GM12878 (cell line): Measurements from ENCODE around the gene RXFP3. TPM values are rescaled to one million over a fixed set of nuclear protein-coding genes. Genes with fewer than 3 reads are reported as not detected.

ENCODE experiments used
- ATAC-seq: fragments of 200-7000 bp; cut with Tn5 transposase; 3 replicates; pipeline ENCODE4 v1.9.1; 2020; ENCODE audit warnings: mild to moderate bottlenecking, moderate library complexity
- BruUV-seq: library from RNA; stranded (reverse); fragments of 400-500 nt; replicated peaks from 2 replicates; lab custom pipeline; 2021; lab: Mats Ljungman, UMichigan
- CTCF ChIA-PET: fragments of 300-600 bp; sonication (Branson Sonifier 250); formaldehyde crosslinking; extraction: SDS; loops from one replicate; lab custom pipeline; 2021; ENCODE audit warnings: inconsistent platforms; lab: Yijun Ruan, JAX
- POLR2A ChIA-PET: fragments of 350-600 bp; formaldehyde crosslinking; extraction: SDS; loops from one replicate; lab custom pipeline; 2021; ENCODE audit warnings: inconsistent platforms; lab: Charles Lee
- RAD21 ChIA-PET: fragments of 300-600 bp; sonication (Branson Sonifier 250); formaldehyde crosslinking; loops from one replicate; lab custom pipeline; 2023; ENCODE audit warnings: antibody characterized with exemption; ENCODE audit not compliant: unreplicated experiment; lab: Charles Lee
- SMC1A ChIA-PET: fragments of 300-600 bp; sonication (Branson Sonifier 250); formaldehyde crosslinking; loops from one replicate; lab custom pipeline; 2023; ENCODE audit not compliant: unreplicated experiment, uncharacterized antibody; lab: Charles Lee
- DNase-seq: peaks from one replicate; pipeline ENCODE4 v3.0.0-alpha.2; 2011; ENCODE audit warnings: low read depth, low spot score
- FAIRE-seq: peaks from 3 replicates; lab custom pipeline; 2011; peaks lifted over from hg19 to GRCh38; lab: Jason Lieb, UNC
- H2AFZ ChIP-seq: 2 replicates; pipeline ENCODE4 v1.6.0; 2011; ENCODE audit warnings: low read depth, low read length, control low read depth; ENCODE audit not compliant: control insufficient read depth
- H3K27ac ChIP-seq: 2 replicates; pipeline ENCODE4 v1.5.1; 2011; ENCODE audit warnings: control low read depth; ENCODE audit not compliant: control insufficient read depth, insufficient read depth
- H3K27me3 ChIP-seq, 2 experiments: replicated peaks in 1 of 2; 2 replicates each; pipeline versions ENCODE4 v1.6.0 to v1.6.1; 2011; ENCODE audit warnings: low read length in 1 of 2; ENCODE audit not compliant: control insufficient read depth in 2 of 2, insufficient read depth in 2 of 2
- H3K36me3 ChIP-seq, 2 experiments: 2 replicates each; pipeline ENCODE4 v1.5.1; 2011; ENCODE audit warnings: low read length in 1 of 2; ENCODE audit not compliant: control insufficient read depth in 2 of 2, insufficient read depth in 2 of 2
- H3K4me1 ChIP-seq: 2 replicates; pipeline ENCODE4 v1.6.1; 2011; ENCODE audit warnings: mild to moderate bottlenecking, low read length, moderate library complexity, mixed read lengths; ENCODE audit not compliant: control insufficient read depth, insufficient read depth
- H3K4me2 ChIP-seq: 2 replicates; pipeline ENCODE4 v1.6.0; 2011; ENCODE audit warnings: control low read depth; ENCODE audit not compliant: control insufficient read depth, insufficient read depth
- H3K4me3 ChIP-seq: fragments of 200-600 bp; sonication (generic); 2 replicates; pipeline ENCODE4 v1.5.1; 2016
- H3K79me2 ChIP-seq: 2 replicates; pipeline ENCODE4 v1.6.0; 2011; ENCODE audit warnings: low read length; ENCODE audit not compliant: control insufficient read depth, insufficient read depth
- H3K9ac ChIP-seq: 2 replicates; pipeline ENCODE4 v1.8.0; 2011; ENCODE audit warnings: low read length, control low read depth, mixed read lengths; ENCODE audit not compliant: control insufficient read depth, insufficient read depth
- H3K9me3 ChIP-seq: replicated peaks from 3 replicates; pipeline ENCODE4 v1.5.1; 2011; ENCODE audit warnings: mild to moderate bottlenecking, low read length; ENCODE audit not compliant: control insufficient read depth, insufficient read depth
- H4K20me1 ChIP-seq: 2 replicates; pipeline ENCODE4 v1.6.0; 2011; ENCODE audit not compliant: control insufficient read depth, insufficient read depth
- BCLAF1 ChIP-seq: fragments of 450-650 bp; IDR thresholded peaks from 2 replicates; pipeline ENCODE4 v1.6.1; 2017; ENCODE audit warnings: antibody characterized with exemption, mild to moderate bottlenecking, moderate library complexity
- IKZF1 ChIP-seq: fragments of 450-650 bp; conservative IDR thresholded peaks from 2 replicates; pipeline ENCODE4 v1.6.1; 2017; ENCODE audit warnings: antibody characterized with exemption, mild to moderate bottlenecking
- IRF5 ChIP-seq: fragments of 450-650 bp; IDR thresholded peaks from 2 replicates; pipeline ENCODE4 v1.6.1; 2017; ENCODE audit warnings: borderline replicate concordance
- MTA2 ChIP-seq: fragments of 450-650 bp; IDR thresholded peaks from 2 replicates; pipeline ENCODE4 v1.6.1; 2016; ENCODE audit warnings: low read depth, mild to moderate bottlenecking, moderate library complexity
- TAF1 ChIP-seq: IDR thresholded peaks from 2 replicates; pipeline ENCODE4 v1.6.1; 2011; ENCODE audit warnings: mild to moderate bottlenecking, low read depth, low read length, borderline replicate concordance
- ZBED1 ChIP-seq: IDR thresholded peaks from 2 replicates; pipeline ENCODE4 v1.6.1; 2016; ENCODE audit warnings: borderline replicate concordance
- ZBTB11 ChIP-seq: fragments of 450-650 bp; formaldehyde crosslinking; IDR thresholded peaks from 2 replicates; pipeline ENCODE4 v1.5.0; 2022; ENCODE audit warnings: mild to moderate bottlenecking, missing genetic modification characterization
- WGBS: methylation state at CpG from one replicate; pipeline ENCODE4 v1.1.6; 2016; ENCODE audit warnings: low lambda C conversion rate; ENCODE audit not compliant: insufficient replicate concordance, insufficient coverage; ENCODE audit errors: missing lambda C conversion rate; 5-methylcytosine and 5-hydroxymethylcytosine counted together
- in situ Hi-C: fragments of 300-500 bp; cut with MboI; formaldehyde crosslinking; loops from 9 replicates; pipeline ENCODE4 v1.14.3; 2018; ENCODE audit warnings: mixed read lengths
- intact Hi-C: fragments of 100-400 bp; cut with micrococcal nuclease; formaldehyde crosslinking; loops from one replicate; pipeline ENCODE4 v1.14.2; 2022; ENCODE audit not compliant: unreplicated experiment
- polyA plus RNA-seq, 11 experiments: library from polyadenylated mRNA; depleted of rRNA in 4 of 11; unstranded in 6 of 11; stranded (reverse) in 5 of 11; fragments of >200 nt; fragmentation: Nextera tagmentation in 4 of 11; fragmentation: Illumina TruSeq in 1 of 11; extraction: Ambion mirVana in 4 of 11; extraction: Trizol in 1 of 11; gene quantifications; 1 replicate in 1 of 11; 2 replicates in 10 of 11; pipeline versions ENCODE4 v1.2.1 to v1.2.3, GENCODE V29; 2011 to 2016; ENCODE audit warnings: inconsistent platforms in 2 of 11, missing spikeins in 2 of 11, low read depth in 1 of 11
- total RNA-seq, 4 experiments: library from RNA; depleted of rRNA in 3 of 4; stranded (reverse); fragments of >200 nt in 3 of 4; fragmentation: Illumina TruSeq in 1 of 4; extraction: Trizol in 1 of 4; gene quantifications; 2 replicates each; pipeline versions ENCODE4 v1.2.1 to v1.2.3, GENCODE V29; 2013 to 2021

The RXFP3 gene
- total and polyA plus RNA-seq, 10 of the 15 experiments (the other 5 are each of a cell fraction or from before 2014, with no cell fraction given) = 0.03 to 0.06 TPM; not detected in 8

GRCh38 chr5:33966805-33967204 is 30.6 kb downstream of the RXFP3 start:
- intact Hi-C loops (no loop called here), in situ Hi-C loops (no loop called here)
- no peaks in the 10 kb centered on the region for H3K9me3 ChIP-seq
- no peaks in the 10 kb centered on the region for H3K27me3 ChIP-seq
- no peaks in the 10 kb centered on the region for H4K20me1 ChIP-seq
- SMC1A ChIA-PET = interaction anchor here (1.3 to 1.9 kb wide), 3 partner anchors 10 to 531 kb away, joined by 3 to 4 read pairs (median 4); no protein-coding TSS in a partner anchor
- H2AFZ ChIP-seq = no peak overlapping the region
- H3K4me1 ChIP-seq = no peaks in the 10 kb centered on the region
- H3K27ac ChIP-seq = no peak overlapping the region
- CTCF ChIA-PET = interaction anchor here (1.0 to 1.6 kb wide), 3 partner anchors 9 to 29 kb away, joined by 4 to 6 read pairs (median 5); no protein-coding TSS in a partner anchor
- ATAC-seq = no peak
- no peak overlapping the region for H3K4me3 ChIP-seq
- H3K36me3 ChIP-seq = no peaks in the 10 kb centered on the region
- no peak overlapping the region for H3K9ac ChIP-seq
- DNase-seq = no peak
- H3K79me2 ChIP-seq = no peaks in the 10 kb centered on the region
- RAD21 ChIA-PET = interaction anchor here (1.0 to 1.8 kb wide), 3 partner anchors 32 to 496 kb away, joined by 3 to 6 read pairs (median 4); no protein-coding TSS in a partner anchor
- no TSS peak for BruUV-seq
- TF ChIP-seq TAF1 = no peak
- TF ChIP-seq IRF5 = no peak
- TF ChIP-seq BCLAF1 = no peak
- TF ChIP-seq ZBED1 = no peak
- TF ChIP-seq ZBTB11 (CRISPR knock-in tag) = no peak
- TF ChIP-seq MTA2 = no peak
- TF ChIP-seq IKZF1 = no peak
- POLR2A ChIA-PET = no interaction called here
- no peak for FAIRE-seq
- WGBS = 47% methylated on average over 2 of the region's 2 CpGs
- H3K4me2 ChIP-seq = no peak overlapping the region
